DND-41 (cell line): ENCODE results near the gene CD151.

ENCODE experiments used
- ATAC-seq: fragments of 200-7000 bp; cut with Tn5 transposase; 3 replicates; pipeline ENCODE4 v1.9.1; 2021; ENCODE audit warnings: low read depth; ENCODE audit not compliant: insufficient read depth
- DNase-seq: peaks from one replicate; pipeline ENCODE4 v3.0.0-alpha.2; 2020
- H2AFZ ChIP-seq: 2 replicates; pipeline ENCODE4 v1.6.0; 2012; ENCODE audit warnings: low read depth, low read length
- H3K27ac ChIP-seq: 2 replicates; pipeline ENCODE4 v1.5.1; 2012; ENCODE audit warnings: low read length, inconsistent platforms
- H3K27me3 ChIP-seq: fragments of 200-600 bp; sonication (generic); 2 replicates; pipeline ENCODE4 v1.6.0; 2012; ENCODE audit warnings: low read length, mild to moderate bottlenecking, inconsistent platforms; ENCODE audit not compliant: insufficient read depth, poor library complexity
- H3K36me3 ChIP-seq: 2 replicates; pipeline ENCODE4 v1.5.1; 2012; ENCODE audit warnings: low read length, inconsistent platforms; ENCODE audit not compliant: insufficient read depth
- H3K4me1 ChIP-seq: 2 replicates; pipeline ENCODE4 v1.5.1; 2012; ENCODE audit warnings: mild to moderate bottlenecking, low read length; ENCODE audit not compliant: insufficient read depth
- H3K4me2 ChIP-seq: 2 replicates; pipeline ENCODE4 v1.6.0; 2012; ENCODE audit warnings: mild to moderate bottlenecking, moderate library complexity, low read length, inconsistent platforms; ENCODE audit not compliant: insufficient read depth
- H3K4me3 ChIP-seq, 2 experiments: fragments of 200-600 bp in 1 of 2; shearing (Covaris generic) in 1 of 2; 2 replicates each; pipeline ENCODE4 v1.5.1; 2012 to 2016; ENCODE audit warnings: inconsistent platforms in 2 of 2, low read length in 2 of 2, mild to moderate bottlenecking in 2 of 2, low read depth in 1 of 2, moderate library complexity in 1 of 2
- H3K79me2 ChIP-seq: 2 replicates; pipeline ENCODE4 v1.6.0; 2012; ENCODE audit warnings: low read length, inconsistent platforms; ENCODE audit not compliant: insufficient read depth
- H3K9ac ChIP-seq: 2 replicates; pipeline ENCODE4 v1.6.0; 2012; ENCODE audit warnings: low read depth, mild to moderate bottlenecking, inconsistent platforms, low read length, moderate library complexity
- H3K9me3 ChIP-seq: 2 replicates; pipeline ENCODE4 v1.5.1; 2012; ENCODE audit warnings: low read length, moderate library complexity, mild to moderate bottlenecking, inconsistent platforms; ENCODE audit not compliant: insufficient read depth, severe bottlenecking
- H4K20me1 ChIP-seq: 2 replicates; pipeline ENCODE4 v1.6.0; 2012; ENCODE audit warnings: low read length; ENCODE audit not compliant: insufficient read depth
- CTCF ChIP-seq: IDR thresholded peaks from 2 replicates; pipeline ENCODE4 v1.5.1; 2012; ENCODE audit warnings: borderline replicate concordance, low read length, moderate library complexity, mild to moderate bottlenecking; ENCODE audit not compliant: poor library complexity, severe bottlenecking; ENCODE audit errors: extremely low read depth
- EZH2 ChIP-seq: IDR thresholded peaks from 3 replicates; pipeline ENCODE4 v1.6.1; 2012; ENCODE audit warnings: borderline replicate concordance, low read depth, mild to moderate bottlenecking, moderate library complexity, low read length, inconsistent platforms; ENCODE audit not compliant: severe bottlenecking

CD151 gene

GRCh38 chr11:887589-887988, 54.8 kb downstream of the CD151 start:
- Histone ChIP-seq H4K20me1 (peaks cover 59% of the 10 kb centered on the region), H3K4me3 (no peak overlapping the region), H3K4me1 (no peaks in the 10 kb centered on the region), H3K4me2 (no peak overlapping the region), H3K27ac (no peak overlapping the region), H3K9me3 (no peaks in the 10 kb centered on the region), H3K79me2 (no peaks in the 10 kb centered on the region), H3K9ac (no peak overlapping the region), H2AFZ (no peak overlapping the region), H3K27me3 (no peaks in the 10 kb centered on the region), H3K36me3 (peaks cover 75% of the 10 kb centered on the region)
- no peak for ATAC-seq
- TF ChIP-seq CTCF (no peak), EZH2 (no peak)
- no peak for DNase-seq
